HG03575 (cell line): ENCODE measurements around the gene ALG3.

Experiments
- ATAC-seq: cut with Tn5 transposase; IDR thresholded peaks from one replicate; pipeline ENCODE4 v1.9.1; 2021; ENCODE audit not compliant: unreplicated experiment, insufficient number of reproducible peaks, low FRiP score; ENCODE audit errors: extremely low read depth

ALG3 gene

DNA sequence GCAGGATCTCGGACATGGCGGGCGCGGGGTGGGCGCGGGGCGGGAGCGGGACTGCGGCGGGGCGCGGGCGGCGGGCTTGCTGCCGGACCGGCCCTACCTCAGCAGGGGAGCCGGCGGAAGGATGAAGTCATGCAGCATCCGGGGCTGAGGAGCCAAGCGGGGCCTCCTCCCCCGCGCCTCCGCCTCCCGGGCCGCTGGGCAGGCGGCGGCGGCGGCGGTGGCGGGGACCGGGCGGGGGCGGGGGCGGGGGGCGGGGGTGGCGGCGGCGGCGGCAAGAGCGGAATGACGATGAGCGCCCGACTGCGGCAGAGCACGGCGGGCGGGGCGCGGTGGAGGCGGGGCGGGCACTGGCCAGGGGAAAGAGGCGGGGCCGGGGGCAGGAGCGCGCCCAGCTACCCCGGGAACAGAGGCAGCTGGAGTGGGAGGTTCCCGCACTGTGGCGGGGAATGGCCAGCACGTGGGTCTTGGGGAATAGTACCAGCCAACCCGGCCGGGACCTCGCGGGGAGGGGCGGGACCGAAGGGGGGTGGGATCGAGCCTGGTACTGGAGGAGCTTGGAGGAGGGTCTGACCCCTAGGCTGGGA, 12.6 kb upstream of the ALG3 start, which contains the start of gene CAMK2N2:
CAMK2N2 (minus strand) TSS at position 284 of the 584 bp plus-strand sequence; CDS start at position 16, 268 bp downstream.
- ATAC-seq = no peak

DNA sequence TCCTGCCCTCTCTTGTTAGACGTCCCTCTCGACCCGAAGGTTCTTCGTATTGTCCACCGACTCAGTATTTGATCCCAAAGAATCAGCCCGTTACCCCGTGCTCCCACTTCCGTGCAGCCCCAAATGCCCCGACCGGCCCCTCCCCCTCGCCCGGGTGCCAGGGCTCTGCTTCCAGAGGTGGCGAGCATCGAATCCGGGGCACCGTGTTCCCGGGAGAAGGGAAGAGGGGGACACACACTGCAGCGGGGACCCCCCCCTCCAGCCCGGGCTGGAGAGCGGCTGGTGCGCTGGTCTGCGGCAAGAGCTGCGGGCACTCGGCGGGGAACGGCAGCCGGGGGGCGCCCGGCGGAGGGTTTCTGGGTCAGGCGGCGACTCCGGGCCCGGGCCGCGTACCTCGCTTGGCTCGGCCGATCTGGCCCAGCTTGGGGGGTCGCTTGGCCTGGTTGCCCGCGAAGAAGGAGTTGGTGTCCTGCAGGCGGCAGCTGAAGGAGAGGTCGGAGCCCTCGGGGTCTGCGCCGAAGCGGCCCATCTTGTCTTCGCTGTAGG, 12.0 kb upstream of the ALG3 start:
- ATAC-seq = no peak

DNA sequence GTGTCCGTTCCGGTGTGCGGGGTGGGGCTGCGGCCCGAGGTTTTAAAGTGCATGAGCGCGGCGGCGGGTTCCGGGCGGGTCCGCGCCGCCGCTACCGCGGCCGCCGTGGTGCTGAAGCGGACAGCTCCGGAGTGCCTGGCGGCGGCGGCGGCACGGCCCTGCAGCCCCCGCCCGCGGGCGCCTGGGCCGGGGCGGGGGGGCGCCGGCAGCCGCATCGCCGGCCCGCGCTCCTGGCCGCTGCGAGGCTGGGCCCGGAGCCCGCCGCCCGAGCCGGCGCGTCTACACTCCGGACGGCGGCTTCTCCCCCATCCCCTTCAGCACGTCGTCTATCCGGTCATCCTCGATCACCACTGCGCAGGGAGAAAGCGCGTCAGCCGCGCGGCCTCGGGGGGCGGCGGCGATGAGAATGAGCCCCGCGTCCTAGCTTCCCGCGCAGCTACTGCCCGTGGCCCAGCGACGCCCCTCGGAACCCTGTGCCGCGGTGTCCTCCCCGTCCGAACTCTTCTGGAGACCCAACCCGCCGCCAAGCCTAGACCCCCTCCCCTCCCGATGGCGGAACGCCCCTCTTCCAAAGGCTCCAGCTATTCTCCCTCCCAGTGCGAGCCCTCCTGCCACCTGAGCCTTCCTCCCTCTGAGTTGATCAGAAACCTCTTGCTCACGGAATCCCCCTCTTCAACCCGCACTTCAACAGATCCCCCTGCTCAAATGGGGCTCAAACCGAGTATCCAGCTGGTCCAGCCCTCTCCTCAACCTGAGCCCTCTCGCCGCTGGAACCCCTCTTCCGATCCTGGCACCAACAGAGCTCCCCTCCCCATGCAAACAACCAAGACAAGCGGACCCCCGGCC, 11.3 kb upstream of the ALG3 start:
- no peak for ATAC-seq

DNA sequence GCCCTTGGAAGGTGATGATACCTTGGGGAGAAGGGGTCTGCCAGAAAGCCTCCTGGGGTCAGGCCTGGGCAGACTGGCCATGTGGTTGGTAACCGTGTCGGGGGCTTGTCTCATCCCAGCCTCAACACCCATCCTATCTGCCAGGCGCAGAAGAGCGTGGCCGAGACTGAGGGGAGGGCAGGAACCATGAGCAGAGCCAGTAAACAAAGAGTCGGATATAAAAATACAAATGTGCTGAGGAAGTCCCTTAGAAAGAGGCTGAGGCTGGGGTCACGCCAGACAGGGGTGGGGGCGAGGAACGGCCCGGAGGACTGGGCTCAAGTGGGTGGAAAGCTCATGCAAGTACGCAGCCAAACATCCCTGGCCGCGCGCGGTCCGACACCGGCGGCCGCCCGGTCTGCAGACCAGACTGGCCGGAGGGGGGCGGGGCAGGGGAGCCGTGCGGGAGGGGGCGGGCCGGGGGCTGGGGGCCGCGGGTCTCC, 10.7 kb upstream of the ALG3 start:
- ATAC-seq = no peak

DNA sequence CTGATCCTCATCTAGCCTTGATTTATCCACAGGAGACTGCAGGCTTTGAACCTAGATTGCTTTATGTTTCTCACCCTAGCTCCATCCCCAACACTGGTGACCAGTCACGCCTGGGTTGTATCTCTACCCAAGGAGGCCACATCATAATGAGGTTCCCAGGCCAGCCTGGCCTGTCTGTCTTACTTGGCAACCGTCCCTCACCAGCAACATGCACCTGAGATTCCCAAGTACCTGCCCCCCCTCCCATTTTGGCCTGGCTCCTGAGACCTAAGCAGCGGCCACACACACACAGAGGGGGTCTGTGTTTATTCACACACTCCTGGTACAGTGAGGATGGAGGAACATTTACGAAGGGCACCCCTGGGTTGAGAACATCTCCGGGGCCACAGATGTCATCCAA, 10.2 kb upstream of the ALG3 start:
- ATAC-seq = no peak

DNA sequence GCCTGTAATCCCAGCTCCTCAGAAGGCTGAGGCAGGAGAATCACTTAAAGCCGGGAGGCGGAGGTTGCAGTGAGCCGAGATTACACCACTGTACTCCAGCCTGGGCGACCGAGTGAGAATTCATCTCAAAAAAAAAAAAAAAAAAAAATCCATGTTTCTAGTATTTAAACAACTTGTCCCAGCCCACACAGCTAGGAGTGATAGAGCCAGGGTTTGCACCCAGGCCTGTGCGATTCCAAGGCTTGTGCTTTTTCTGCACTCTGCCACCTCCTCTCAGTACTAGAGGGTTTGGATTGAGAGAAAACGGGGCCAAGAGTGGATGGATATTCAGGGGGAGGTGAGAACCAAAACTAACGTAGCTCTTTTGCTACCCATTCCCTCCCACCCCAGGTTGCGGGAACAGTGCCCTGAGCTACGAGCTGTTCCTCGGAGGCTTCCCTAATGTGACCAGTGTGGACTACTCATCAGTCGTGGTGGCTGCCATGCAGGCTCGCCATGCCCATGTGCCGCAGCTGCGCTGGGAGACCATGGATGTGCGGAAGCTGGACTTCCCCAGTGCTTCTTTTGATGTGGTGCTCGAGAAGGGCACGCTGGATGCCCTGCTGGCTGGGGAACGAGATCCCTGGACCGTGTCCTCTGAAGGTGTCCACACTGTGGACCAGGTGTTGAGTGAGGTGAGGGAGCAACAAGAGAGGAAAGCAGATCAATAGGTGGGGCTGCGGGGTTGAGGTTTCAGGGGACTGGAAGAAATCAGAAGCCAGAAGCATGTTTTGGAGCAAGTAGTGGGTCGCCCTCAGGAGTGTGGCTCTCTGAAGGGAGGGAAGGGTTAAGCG, 8.5 kb upstream of the ALG3 start:
- no peak for ATAC-seq

DNA sequence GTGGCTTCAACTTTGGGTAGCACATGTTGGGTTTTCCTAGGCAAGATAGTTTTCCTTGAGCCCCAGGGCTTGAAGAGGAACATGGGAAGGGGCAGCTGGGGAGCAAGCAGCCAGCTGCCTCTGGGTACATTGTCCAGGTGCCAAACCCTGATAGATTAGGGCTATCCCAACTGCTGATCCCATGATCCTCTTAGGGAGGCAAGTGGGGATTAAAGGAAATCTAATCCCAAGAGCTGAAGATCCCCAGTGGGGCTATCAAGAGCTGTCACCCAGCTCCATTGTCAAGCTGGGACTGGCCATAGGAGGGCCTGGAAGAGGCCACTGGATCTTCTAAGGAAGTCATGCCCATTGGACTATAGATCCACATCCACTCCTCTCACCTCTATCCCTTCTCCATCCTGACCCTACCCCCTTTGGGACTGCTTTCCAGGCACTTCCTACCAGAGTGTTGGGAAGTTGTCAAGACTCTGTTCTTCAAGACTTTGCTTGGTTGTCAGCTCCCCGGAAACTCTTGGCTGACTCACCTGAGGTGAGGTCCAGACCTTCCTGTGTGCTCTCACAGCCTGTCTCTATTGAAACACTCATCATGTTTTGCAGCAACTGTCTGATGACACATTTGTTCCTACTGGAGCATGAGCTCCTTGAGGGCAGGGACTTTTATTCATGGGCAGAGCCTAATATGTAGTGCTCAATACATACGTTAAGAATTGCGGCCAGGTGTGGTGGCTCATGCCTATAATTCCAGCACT, 6.7 kb upstream of the ALG3 start:
- no peak for ATAC-seq

DNA sequence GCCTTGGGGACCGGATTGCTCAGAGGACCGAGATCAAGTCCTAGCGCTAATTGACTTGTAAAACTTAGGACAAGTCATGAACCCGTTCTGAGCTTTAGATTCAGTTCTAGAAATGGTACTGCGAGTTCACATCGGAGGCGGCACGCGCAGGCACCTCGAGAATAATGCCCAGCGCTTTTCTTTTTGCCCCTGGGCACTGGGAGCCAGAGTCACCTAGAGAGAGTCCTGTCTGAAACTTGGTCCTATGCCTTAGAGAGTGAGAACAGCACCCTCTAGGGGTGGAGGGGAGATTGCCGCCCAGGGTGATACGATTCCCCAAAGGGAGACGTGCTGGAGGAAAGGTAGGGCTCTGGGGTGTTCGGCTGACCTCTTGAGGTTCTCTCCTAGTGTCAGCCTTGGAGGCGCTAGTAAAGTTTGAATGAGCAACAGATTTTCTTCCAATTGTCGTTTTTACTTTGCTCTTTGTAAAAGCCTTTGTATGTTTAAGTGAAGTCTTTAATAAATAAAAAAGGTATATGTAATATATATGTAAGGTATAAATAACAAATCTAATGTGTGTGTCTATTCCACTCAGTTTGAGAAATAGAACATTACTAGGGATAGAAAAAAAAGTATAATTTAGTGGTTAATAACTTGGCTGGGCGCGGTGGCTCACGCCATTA, 1.5 kb upstream of the ALG3 start:
- ATAC-seq = peak; percentile 60

DNA sequence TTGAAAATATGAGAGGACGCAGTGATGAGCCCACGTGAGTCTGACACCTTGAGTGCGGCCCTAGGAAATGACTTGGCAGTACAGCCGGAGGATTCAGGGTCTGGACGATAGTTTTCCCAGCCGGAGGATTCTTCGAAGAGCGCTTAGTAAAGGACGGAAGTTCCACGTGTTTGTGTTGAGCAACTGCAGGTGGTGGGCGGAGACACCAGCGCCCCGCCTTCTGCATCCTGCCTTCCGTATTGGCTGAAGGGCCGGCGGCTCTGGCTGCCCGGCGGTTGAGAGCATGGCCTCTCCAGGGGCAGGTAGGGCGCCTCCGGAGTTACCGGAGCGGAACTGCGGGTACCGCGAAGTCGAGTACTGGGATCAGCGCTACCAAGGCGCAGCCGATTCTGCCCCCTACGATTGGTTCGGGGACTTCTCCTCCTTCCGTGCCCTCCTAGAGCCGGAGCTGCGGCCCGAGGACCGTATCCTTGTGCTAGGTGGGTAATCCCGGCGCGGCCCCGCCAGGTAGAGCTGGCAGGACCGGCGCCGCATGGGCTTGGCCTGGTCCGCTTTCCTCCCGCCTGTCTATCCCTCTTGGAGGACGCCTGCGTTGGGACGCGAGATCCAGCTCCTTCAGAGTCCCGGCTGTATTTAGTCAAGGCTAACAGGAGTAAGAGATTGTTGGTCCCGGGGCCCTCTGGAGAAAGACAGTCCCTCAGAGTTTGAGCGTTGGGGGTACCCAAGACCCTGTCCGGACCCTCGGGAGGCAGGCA, 827 bp upstream of the ALG3 start, which contains the start of gene EEF1AKMT4:
EEF1AKMT4 (plus strand) TSS at position 261 of the 755 bp plus-strand sequence; CDS start at position 284, 23 bp downstream.
- peak; percentile 56 for ATAC-seq

DNA sequence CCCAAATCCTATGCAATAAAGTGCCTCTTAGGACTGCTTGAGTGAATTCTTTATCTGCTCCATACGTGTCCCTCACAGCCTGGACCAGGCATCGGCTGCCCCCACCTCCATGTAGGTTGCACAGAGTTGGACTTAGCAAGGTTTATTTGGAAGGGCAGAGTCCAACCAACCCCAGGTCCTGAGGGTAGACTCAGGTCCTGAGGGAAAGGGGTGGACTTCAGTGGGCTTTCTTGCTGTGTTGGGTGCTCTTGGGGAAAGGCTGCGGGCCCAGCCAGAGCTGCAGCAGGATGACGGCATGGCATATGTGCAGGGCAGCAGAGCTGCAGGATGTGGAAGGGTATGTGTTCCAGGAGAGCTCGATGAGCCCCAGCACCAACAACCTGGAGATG, 6.5 kb downstream of the ALG3 start:
- ATAC-seq = no peak

DNA sequence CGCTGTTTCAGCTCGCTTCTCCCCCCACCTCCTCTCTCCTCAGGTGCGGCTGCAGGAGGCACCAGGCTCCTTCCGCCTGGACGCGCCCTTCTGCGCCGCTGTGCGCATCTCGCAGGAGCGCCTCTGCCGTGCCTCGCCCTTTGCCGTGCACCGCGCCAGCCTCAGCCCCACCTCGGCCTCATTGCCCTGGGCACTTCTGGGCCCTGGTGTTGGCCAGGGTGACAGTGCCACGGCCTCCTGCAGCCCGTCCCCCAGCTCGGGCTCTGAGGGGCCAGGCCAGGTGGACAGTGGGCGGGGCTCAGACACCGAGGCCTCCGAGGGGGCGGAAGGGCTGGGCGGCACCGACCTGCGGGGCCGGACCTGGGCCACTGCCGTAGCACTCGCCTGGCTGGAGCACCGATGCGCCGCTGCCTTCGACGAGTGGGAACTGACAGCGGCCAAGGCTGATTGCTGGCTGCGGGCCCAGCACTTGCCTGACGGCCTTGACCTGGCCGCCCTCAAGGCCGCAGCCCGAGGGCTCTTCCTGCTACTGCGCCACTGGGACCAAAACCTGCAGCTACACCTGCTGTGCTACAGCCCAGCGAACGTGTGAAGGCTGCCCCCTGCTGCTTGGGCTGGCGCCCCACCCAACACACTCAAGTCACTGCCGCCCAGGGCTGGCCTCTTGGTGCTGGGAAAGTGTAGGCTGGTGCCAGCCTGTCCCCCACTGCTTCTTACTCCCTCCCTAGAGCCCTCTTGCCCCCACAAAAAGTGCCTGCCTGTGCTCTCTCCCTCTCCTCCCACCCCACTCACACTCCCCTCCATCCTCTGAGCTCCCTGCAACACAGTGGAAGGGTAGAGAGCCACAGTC, 7.1 kb downstream of the ALG3 start:
- ATAC-seq = no peak

DNA sequence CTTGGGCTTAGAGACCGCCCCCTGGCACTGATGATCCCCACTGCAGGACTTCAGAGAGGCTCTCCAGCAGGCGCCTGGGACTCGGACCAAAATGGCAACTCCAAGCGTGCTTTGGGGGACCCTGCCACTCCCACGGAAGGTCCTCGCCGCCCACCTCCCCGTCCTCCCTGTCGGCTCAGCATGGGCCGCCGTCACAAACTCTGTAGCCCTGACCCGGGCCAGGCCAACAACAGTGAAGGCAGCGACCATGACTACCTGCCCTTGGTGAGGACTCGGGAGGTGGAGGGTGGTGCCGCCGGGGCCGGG, 7.7 kb downstream of the ALG3 start:
- ATAC-seq = no peak

DNA sequence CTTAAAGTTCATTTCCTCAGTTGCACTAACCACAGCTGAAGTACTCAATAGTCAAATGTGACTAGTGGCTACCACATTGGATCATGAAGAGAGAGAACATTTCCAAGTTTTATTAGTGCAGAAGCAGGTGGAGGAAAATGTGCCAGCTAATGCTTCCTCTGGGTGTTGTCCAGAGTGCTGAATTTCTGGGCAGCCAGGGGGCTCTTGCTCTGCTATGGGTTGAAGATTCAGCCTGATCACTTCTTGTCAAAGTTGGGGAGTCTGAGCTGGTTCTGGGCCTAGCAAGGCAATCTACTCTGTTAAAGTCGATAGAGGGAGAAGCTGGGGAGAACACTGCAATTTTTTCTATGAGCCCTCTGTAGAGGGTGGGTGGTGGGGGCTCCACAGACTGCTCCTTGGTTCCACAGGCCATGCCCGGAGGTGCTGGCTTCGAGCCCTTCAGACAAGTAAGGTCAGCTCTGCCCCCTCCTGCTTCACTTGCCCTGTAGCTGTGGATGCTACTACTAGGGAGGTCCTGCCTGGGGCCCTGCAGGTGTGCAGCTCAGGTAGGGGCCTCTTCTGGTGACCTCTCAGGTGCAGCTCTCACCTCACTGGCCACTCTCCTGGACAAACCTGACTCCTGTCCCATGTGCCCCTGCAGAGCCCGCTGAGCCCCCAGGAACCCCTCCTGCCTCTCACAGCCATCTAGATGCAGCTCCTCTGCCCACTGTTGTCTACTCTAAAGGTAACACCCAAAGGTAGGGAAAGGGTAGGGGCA, 8.2 kb downstream of the ALG3 start:
- no peak for ATAC-seq

DNA sequence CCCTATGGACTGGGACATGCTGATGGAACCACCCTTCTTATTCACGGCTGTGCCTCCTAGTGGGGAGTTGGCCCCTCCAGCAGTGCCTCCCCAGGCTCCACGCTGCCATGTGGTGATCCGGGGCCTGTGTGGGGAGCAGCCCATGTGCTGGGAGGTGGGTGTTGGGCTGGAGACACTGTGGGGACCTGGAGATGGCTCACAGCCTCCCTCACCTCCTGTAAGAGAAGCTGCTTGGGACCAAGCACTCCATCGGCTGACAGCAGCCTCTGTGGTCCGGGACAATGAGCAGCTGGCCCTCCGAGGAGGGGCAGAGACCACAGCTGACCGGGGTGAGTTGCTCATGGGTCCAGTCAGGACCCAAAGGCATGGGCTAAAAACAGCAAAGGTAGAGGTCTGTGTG, 9.1 kb downstream of the ALG3 start:
- ATAC-seq = no peak

DNA sequence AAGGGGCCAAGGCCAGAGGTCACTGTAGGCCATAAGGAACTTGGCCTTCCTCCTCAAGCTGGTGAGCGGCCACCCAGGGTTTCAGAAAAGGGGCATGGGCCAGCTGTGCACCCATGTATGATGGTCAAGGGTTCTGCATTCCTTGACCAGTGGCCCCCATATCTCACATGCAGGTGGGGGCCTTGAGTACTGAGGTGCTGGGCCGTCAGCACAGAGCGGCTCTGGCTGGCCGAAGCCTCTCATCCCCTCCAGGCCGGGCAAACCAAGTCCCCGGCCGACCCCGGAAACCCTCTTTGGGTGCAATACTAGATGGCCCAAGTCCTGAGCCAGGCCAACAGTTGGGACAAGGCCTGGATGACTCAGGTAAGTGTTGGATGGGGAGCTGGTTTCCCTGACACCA, 9.5 kb downstream of the ALG3 start:
- ATAC-seq = no peak

DNA sequence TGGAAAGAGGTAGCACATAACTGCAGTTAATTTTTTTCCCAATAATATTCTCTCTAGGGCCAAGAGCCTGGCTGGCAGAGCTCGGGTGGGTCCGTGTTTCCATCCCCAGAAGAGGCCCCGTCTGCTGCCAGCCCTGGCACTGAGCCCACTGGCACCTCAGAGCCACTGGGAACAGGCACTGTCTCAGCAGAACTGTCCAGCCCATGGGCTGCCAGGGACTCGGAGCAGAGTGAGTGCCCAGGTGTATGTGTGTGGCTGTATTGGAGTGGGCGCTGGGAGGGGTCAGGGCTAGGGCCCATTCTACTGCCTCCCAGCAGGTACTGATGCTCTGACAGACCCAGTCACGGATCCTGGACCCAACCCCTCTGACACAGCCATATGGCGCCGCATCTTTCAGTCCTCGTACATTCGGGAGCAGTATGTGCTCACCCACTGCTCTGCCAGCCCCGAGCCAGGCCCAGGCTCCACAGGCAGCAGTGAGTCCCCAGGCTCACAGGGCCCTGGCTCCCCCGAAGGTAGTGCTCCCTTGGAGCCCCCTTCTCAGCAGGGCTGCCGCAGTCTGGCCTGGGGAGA, 10.4 kb downstream of the ALG3 start:
- ATAC-seq = no peak
